GM12878 (cell line): Measurements from ENCODE around the gene FRK. TPM values are rescaled to one million over a fixed set of nuclear protein-coding genes. Genes with fewer than 3 reads are reported as not detected.

Experiments used
- ATAC-seq: fragments of 200-7000 bp; cut with Tn5 transposase; 3 replicates; pipeline ENCODE4 v1.9.1; 2020; ENCODE audit warnings: mild to moderate bottlenecking, moderate library complexity
- BruUV-seq: library from RNA; stranded (reverse); fragments of 400-500 nt; replicated peaks from 2 replicates; lab custom pipeline; 2021; lab: Mats Ljungman, UMichigan
- CTCF ChIA-PET: fragments of 300-600 bp; sonication (Branson Sonifier 250); formaldehyde crosslinking; extraction: SDS; loops from one replicate; lab custom pipeline; 2021; ENCODE audit warnings: inconsistent platforms; lab: Yijun Ruan, JAX
- POLR2A ChIA-PET: fragments of 350-600 bp; formaldehyde crosslinking; extraction: SDS; loops from one replicate; lab custom pipeline; 2021; ENCODE audit warnings: inconsistent platforms; lab: Charles Lee
- RAD21 ChIA-PET: fragments of 300-600 bp; sonication (Branson Sonifier 250); formaldehyde crosslinking; loops from one replicate; lab custom pipeline; 2023; ENCODE audit warnings: antibody characterized with exemption; ENCODE audit not compliant: unreplicated experiment; lab: Charles Lee
- SMC1A ChIA-PET: fragments of 300-600 bp; sonication (Branson Sonifier 250); formaldehyde crosslinking; loops from one replicate; lab custom pipeline; 2023; ENCODE audit not compliant: unreplicated experiment, uncharacterized antibody; lab: Charles Lee
- DNase-seq: peaks from one replicate; pipeline ENCODE4 v3.0.0-alpha.2; 2011; ENCODE audit warnings: low read depth, low spot score
- FAIRE-seq: peaks from 3 replicates; lab custom pipeline; 2011; peaks lifted over from hg19 to GRCh38; lab: Jason Lieb, UNC
- H2AFZ ChIP-seq: 2 replicates; pipeline ENCODE4 v1.6.0; 2011; ENCODE audit warnings: low read depth, low read length, control low read depth; ENCODE audit not compliant: control insufficient read depth
- H3K27ac ChIP-seq: 2 replicates; pipeline ENCODE4 v1.5.1; 2011; ENCODE audit warnings: control low read depth; ENCODE audit not compliant: control insufficient read depth, insufficient read depth
- H3K27me3 ChIP-seq, 2 experiments: replicated peaks in 1 of 2; 2 replicates each; pipeline versions ENCODE4 v1.6.0 to v1.6.1; 2011; ENCODE audit warnings: low read length in 1 of 2; ENCODE audit not compliant: control insufficient read depth in 2 of 2, insufficient read depth in 2 of 2
- H3K36me3 ChIP-seq, 2 experiments: 2 replicates each; pipeline ENCODE4 v1.5.1; 2011; ENCODE audit warnings: low read length in 1 of 2; ENCODE audit not compliant: control insufficient read depth in 2 of 2, insufficient read depth in 2 of 2
- H3K4me1 ChIP-seq: 2 replicates; pipeline ENCODE4 v1.6.1; 2011; ENCODE audit warnings: mild to moderate bottlenecking, low read length, moderate library complexity, mixed read lengths; ENCODE audit not compliant: control insufficient read depth, insufficient read depth
- H3K4me2 ChIP-seq: 2 replicates; pipeline ENCODE4 v1.6.0; 2011; ENCODE audit warnings: control low read depth; ENCODE audit not compliant: control insufficient read depth, insufficient read depth
- H3K4me3 ChIP-seq: fragments of 200-600 bp; sonication (generic); 2 replicates; pipeline ENCODE4 v1.5.1; 2016
- H3K79me2 ChIP-seq: 2 replicates; pipeline ENCODE4 v1.6.0; 2011; ENCODE audit warnings: low read length; ENCODE audit not compliant: control insufficient read depth, insufficient read depth
- H3K9ac ChIP-seq: 2 replicates; pipeline ENCODE4 v1.8.0; 2011; ENCODE audit warnings: low read length, control low read depth, mixed read lengths; ENCODE audit not compliant: control insufficient read depth, insufficient read depth
- H3K9me3 ChIP-seq: replicated peaks from 3 replicates; pipeline ENCODE4 v1.5.1; 2011; ENCODE audit warnings: mild to moderate bottlenecking, low read length; ENCODE audit not compliant: control insufficient read depth, insufficient read depth
- H4K20me1 ChIP-seq: 2 replicates; pipeline ENCODE4 v1.6.0; 2011; ENCODE audit not compliant: control insufficient read depth, insufficient read depth
- ASH2L ChIP-seq: fragments of 300-600, 200-600 bp; sonication (generic); IDR thresholded peaks from 2 replicates; pipeline ENCODE4 v1.6.1; 2017; ENCODE audit warnings: low read depth, mild to moderate bottlenecking, borderline replicate concordance
- CBFB ChIP-seq: IDR thresholded peaks from 2 replicates; pipeline ENCODE4 v1.6.1; 2016; ENCODE audit warnings: antibody characterized with exemption, low read depth
- CHD4 ChIP-seq: fragments of 200-600 bp; sonication (generic); IDR thresholded peaks from 2 replicates; pipeline ENCODE4 v1.6.1; 2016; ENCODE audit warnings: mild to moderate bottlenecking
- DPF2 ChIP-seq: fragments of 450-650 bp; IDR thresholded peaks from 2 replicates; pipeline ENCODE4 v1.6.1; 2017; ENCODE audit warnings: mild to moderate bottlenecking
- ESRRA ChIP-seq: IDR thresholded peaks from 2 replicates; pipeline ENCODE4 v1.6.1; 2012; ENCODE audit warnings: mild to moderate bottlenecking, low read length, improper control_type of control experiment
- EZH2 ChIP-seq: IDR thresholded peaks from 2 replicates; pipeline ENCODE4 v1.6.1; 2012; ENCODE audit warnings: low read depth, mild to moderate bottlenecking, control low read depth, inconsistent platforms, low read length, borderline replicate concordance; ENCODE audit not compliant: control insufficient read depth
- FOXM1 ChIP-seq: IDR thresholded peaks from 2 replicates; pipeline ENCODE4 v1.6.1; 2012; ENCODE audit warnings: low read depth, mild to moderate bottlenecking, inconsistent platforms, low read length, moderate library complexity
- HCFC1 ChIP-seq: fragments of 150-350 bp; IDR thresholded peaks from 2 replicates; pipeline ENCODE4 v1.6.1; 2014; ENCODE audit warnings: low read length
- HDAC2 ChIP-seq: fragments of 200-600 bp; sonication (generic); IDR thresholded peaks from 2 replicates; pipeline ENCODE4 v1.6.1; 2017
- MTA2 ChIP-seq: fragments of 450-650 bp; IDR thresholded peaks from 2 replicates; pipeline ENCODE4 v1.6.1; 2016; ENCODE audit warnings: low read depth, mild to moderate bottlenecking, moderate library complexity
- MYC ChIP-seq: IDR thresholded peaks from 2 replicates; pipeline ENCODE4 v1.6.1; 2011; ENCODE audit warnings: mild to moderate bottlenecking, low read length, moderate library complexity, inconsistent platforms; ENCODE audit not compliant: insufficient read depth, insufficient replicate concordance, insufficient read length, severe bottlenecking
- NFYA ChIP-seq: IDR thresholded peaks from 2 replicates; pipeline ENCODE4 v1.6.1; 2011; ENCODE audit warnings: low read depth, mild to moderate bottlenecking, low read length, improper control_type of control experiment, borderline replicate concordance
- RBBP5 ChIP-seq: fragments of 200-600 bp; sonication (generic); conservative IDR thresholded peaks from 2 replicates; pipeline ENCODE4 v1.6.1; 2016
- SKIL ChIP-seq: fragments of 450-650 bp; IDR thresholded peaks from 2 replicates; pipeline ENCODE4 v1.6.1; 2017; ENCODE audit warnings: mild to moderate bottlenecking, low read depth, inconsistent platforms; ENCODE audit not compliant: poor library complexity, severe bottlenecking
- TCF3 ChIP-seq: IDR thresholded peaks from 2 replicates; pipeline ENCODE4 v1.6.1; 2012; ENCODE audit warnings: low read depth, mild to moderate bottlenecking, low read length, borderline replicate concordance; ENCODE audit not compliant: insufficient read depth
- ZBTB33 ChIP-seq: fragments of 450-650 bp; IDR thresholded peaks from 2 replicates; pipeline ENCODE4 v1.6.1; 2017; ENCODE audit warnings: mild to moderate bottlenecking
- ZBTB4 ChIP-seq: fragments of 450-650 bp; formaldehyde crosslinking; IDR thresholded peaks from 2 replicates; pipeline ENCODE4 v1.4.0; 2022; ENCODE audit warnings: mild to moderate bottlenecking, moderate library complexity
- ZNF217 ChIP-seq: fragments of 450-650 bp; IDR thresholded peaks from 2 replicates; pipeline ENCODE4 v1.6.1; 2017; ENCODE audit warnings: antibody characterized with exemption, mild to moderate bottlenecking
- ZNF384 ChIP-seq: IDR thresholded peaks from 2 replicates; pipeline ENCODE4 v1.6.1; 2012; ENCODE audit warnings: low read depth, mild to moderate bottlenecking, low read length, improper control_type of control experiment, borderline replicate concordance
- WGBS: methylation state at CpG from one replicate; pipeline ENCODE4 v1.1.6; 2016; ENCODE audit warnings: low lambda C conversion rate; ENCODE audit not compliant: insufficient replicate concordance, insufficient coverage; ENCODE audit errors: missing lambda C conversion rate; 5-methylcytosine and 5-hydroxymethylcytosine counted together
- in situ Hi-C: fragments of 300-500 bp; cut with MboI; formaldehyde crosslinking; loops from 9 replicates; pipeline ENCODE4 v1.14.3; 2018; ENCODE audit warnings: mixed read lengths
- intact Hi-C: fragments of 100-400 bp; cut with micrococcal nuclease; formaldehyde crosslinking; loops from one replicate; pipeline ENCODE4 v1.14.2; 2022; ENCODE audit not compliant: unreplicated experiment
- polyA plus RNA-seq, 11 experiments: library from polyadenylated mRNA; depleted of rRNA in 4 of 11; unstranded in 6 of 11; stranded (reverse) in 5 of 11; fragments of >200 nt; fragmentation: Nextera tagmentation in 4 of 11; fragmentation: Illumina TruSeq in 1 of 11; extraction: Ambion mirVana in 4 of 11; extraction: Trizol in 1 of 11; gene quantifications; 1 replicate in 1 of 11; 2 replicates in 10 of 11; pipeline versions ENCODE4 v1.2.1 to v1.2.3, GENCODE V29; 2011 to 2016; ENCODE audit warnings: inconsistent platforms in 2 of 11, missing spikeins in 2 of 11, low read depth in 1 of 11
- total RNA-seq, 4 experiments: library from RNA; depleted of rRNA in 3 of 4; stranded (reverse); fragments of >200 nt in 3 of 4; fragmentation: Illumina TruSeq in 1 of 4; extraction: Trizol in 1 of 4; gene quantifications; 2 replicates each; pipeline versions ENCODE4 v1.2.1 to v1.2.3, GENCODE V29; 2013 to 2021

The FRK gene
- total and polyA plus RNA-seq, 10 of the 15 experiments (the other 5 are each of a cell fraction or from before 2014, with no cell fraction given) = 0.29 to 2.4 (median 1.2) TPM

GRCh38 chr6:115935361-115935760 lies 125.3 kb downstream of the FRK start (continued):
- TF ChIP-seq ZBTB4 (CRISPR knock-in tag) = no peak
- no peak for TF ChIP-seq MTA2
- no peak for TF ChIP-seq EZH2
- no peak for TF ChIP-seq HCFC1
- no peak for TF ChIP-seq CBFB
- no peak for TF ChIP-seq MYC
- no peak for TF ChIP-seq CHD4
- no peak for TF ChIP-seq RBBP5
- TF ChIP-seq FOXM1 = no peak
- TF ChIP-seq TCF3 = no peak
- no peak for TF ChIP-seq DPF2

GRCh38 chr6:115934829-115935228 lies 125.9 kb downstream of the FRK start:
- RAD21 ChIA-PET = no interaction called here
- WGBS = 97% methylated on average over 2 of the region's 2 CpGs
- FAIRE-seq (no peak), DNase-seq (no peak), ATAC-seq (no peak)
- SMC1A ChIA-PET = no interaction called here
- Histone ChIP-seq H3K4me2 (no peak overlapping the region), H2AFZ (no peak overlapping the region), H3K27ac (no peak overlapping the region), H3K4me1 (no peaks in the 10 kb centered on the region), H3K36me3 (no peaks in the 10 kb centered on the region), H3K9ac (no peak overlapping the region), H3K4me3 (no peak overlapping the region), H3K9me3 (no peaks in the 10 kb centered on the region), H4K20me1 (no peaks in the 10 kb centered on the region), H3K79me2 (no peaks in the 10 kb centered on the region), H3K27me3 (no peaks in the 10 kb centered on the region)
- POLR2A ChIA-PET = no interaction called here
- in situ Hi-C loops (no loop called here), intact Hi-C loops (no loop called here)
- CTCF ChIA-PET = no interaction called here
- BruUV-seq = no TSS peak
- TF ChIP-seq SKIL = no peak
- TF ChIP-seq HDAC2 = no peak
- no peak for TF ChIP-seq ZNF217
- TF ChIP-seq ASH2L = no peak
- TF ChIP-seq ZNF384 = no peak
- TF ChIP-seq RBBP5 = no peak
- TF ChIP-seq NFYA = no peak
- TF ChIP-seq ZBTB33 = no peak
- TF ChIP-seq MYC = no peak
- TF ChIP-seq ESRRA = no peak
